HEK293T (cell line): Measurements from ENCODE around the gene SVIL.

Experiments
- FOXM1 ChIP-seq: fragments of 450-650 bp; IDR thresholded peaks from 2 replicates; pipeline ENCODE4 v1.6.1; 2017; ENCODE audit warnings: mild to moderate bottlenecking, borderline replicate concordance
- L3MBTL2 ChIP-seq: fragments of 450-650 bp; conservative IDR thresholded peaks from 2 replicates; pipeline ENCODE4 v1.6.1; 2016; ENCODE audit warnings: mild to moderate bottlenecking
- SP1 ChIP-seq: fragments of 450-650 bp; IDR thresholded peaks from 2 replicates; pipeline ENCODE4 v1.6.1; 2017
- ZNF384 ChIP-seq: fragments of 450-650 bp; IDR thresholded peaks from 2 replicates; pipeline ENCODE4 v1.6.1; 2016

GRCh38 chr10:29628912-29629526 is 5.8 kb downstream of the SVIL start:
- TF ChIP-seq L3MBTL2, result no peak
- TF ChIP-seq FOXM1, result no peak
- no peak for TF ChIP-seq ZNF384
- no peak for TF ChIP-seq SP1
